22Rv1 (cell line): ENCODE data around the gene ST3GAL3.

Experiments
- CTCF ChIP-seq: fragments of 450-650 bp; IDR thresholded peaks from 2 replicates; pipeline ENCODE4 v1.5.1; 2017; ENCODE audit warnings: mild to moderate bottlenecking
- ZFX ChIP-seq: fragments of 450-650 bp; IDR thresholded peaks from 2 replicates; pipeline ENCODE4 v1.6.1; 2017; ENCODE audit warnings: antibody characterized with exemption, borderline replicate concordance

- TF ChIP-seq CTCF (no peak), ZFX (no peak)
These were observed 34.7 kb downstream of the ST3GAL3 start for GRCh38 chr1:43742026-43742425.
